NOMO-1 (cell line): ENCODE results near the gene EPS15.

Source experiments
- DNase-seq, 2 experiments: peaks; one replicate each; lab custom pipeline; 2025; ENCODE audit not compliant: unreplicated experiment in 2 of 2; lab: John Stamatoyannopoulos, UW

Gene EPS15

GRCh38 chr1:51324251-51325010 lies 194.6 kb downstream of the EPS15 start:
- DNase-seq = no peak

GRCh38 chr1:51323778-51324177 lies 195.3 kb downstream of the EPS15 start:
- no peak for DNase-seq

- no peak for DNase-seq
Observed at GRCh38 chr1:51322417-51323101, 196.5 kb downstream of the EPS15 start.

- DNase-seq = no peak
Observed at GRCh38 chr1:51321924-51322280, 197.2 kb downstream of the EPS15 start.

DNA sequence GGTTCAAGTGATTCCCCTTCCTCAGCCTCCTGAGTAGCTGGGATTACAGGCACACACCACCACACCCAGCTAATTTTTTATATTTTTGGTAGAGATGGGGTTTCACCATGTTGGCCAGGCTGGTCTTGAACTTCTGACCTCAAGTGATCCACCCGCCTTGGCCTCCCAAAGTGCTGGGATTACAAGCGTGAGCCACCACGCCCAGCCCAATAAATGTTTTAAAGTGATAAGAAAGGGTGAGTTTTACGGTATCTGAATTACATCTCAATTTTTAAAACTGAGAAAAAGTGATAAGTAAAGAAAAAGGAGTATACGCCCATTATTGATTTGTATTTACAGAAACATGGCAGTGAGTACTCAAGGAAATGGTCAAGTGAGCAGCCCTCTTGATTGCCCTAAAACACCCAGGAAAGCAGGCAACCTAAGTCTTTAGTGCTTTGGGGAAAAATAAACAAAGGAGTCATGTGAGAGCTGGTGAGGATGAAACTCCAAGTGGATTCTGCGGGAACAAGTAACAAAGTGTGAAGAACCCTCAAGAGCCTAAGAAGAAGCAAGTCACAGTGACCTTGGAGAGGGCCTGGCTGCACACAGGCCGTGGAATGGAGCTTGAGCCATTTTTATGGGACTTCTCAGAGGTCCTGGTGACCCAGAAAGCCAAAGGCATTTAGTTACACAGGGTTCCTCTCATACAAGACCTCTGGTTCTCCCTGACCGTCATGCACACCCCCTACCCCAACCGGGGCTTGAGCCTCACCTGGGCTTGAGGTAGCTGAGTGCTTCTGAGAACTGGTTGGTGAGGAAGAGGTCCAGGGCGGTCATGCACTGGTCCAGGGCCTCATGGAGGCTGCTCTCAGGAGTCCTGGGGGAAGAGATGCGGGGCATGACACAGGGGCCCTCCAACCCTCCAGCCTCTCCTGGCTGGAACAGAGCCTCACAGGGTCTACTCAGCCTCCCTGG lies 197.8 kb downstream of the EPS15 start:
- DNase-seq = no peak

DNA sequence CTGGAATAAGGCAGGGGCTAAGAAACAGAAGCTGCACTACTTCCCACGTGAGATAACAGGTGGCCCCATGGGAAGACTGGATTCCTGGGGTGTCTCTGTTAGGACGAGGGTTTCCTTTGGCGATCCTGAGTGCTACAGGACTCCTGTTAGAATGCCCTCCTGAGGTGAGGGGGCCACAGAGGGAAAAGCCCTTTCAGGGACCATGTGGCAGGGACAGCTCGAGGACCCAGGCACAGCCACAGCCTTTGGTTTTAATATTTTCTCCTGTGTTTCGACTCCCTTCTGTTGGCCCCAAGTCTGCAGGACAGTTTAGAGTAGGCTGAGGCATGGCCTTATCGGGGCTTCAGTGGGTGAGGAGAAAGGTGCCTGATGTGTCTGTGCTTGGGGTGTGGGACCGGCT lies 201.3 kb downstream of the EPS15 start:
- no peak for DNase-seq

DNA sequence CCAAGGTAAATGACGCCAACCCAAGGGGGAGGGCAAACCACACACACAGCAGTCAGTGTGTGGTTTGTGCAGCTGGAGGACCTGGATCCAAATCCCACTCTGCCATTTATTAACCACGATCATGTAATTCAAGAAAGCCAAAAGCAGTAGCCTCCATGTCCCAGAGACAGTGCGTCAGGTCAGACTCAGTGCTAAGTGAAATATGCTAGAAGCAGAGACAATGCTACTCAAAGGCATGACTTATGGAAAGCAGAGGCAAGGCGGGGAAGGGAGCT lies 202.3 kb downstream of the EPS15 start:
- DNase-seq = no peak

DNA sequence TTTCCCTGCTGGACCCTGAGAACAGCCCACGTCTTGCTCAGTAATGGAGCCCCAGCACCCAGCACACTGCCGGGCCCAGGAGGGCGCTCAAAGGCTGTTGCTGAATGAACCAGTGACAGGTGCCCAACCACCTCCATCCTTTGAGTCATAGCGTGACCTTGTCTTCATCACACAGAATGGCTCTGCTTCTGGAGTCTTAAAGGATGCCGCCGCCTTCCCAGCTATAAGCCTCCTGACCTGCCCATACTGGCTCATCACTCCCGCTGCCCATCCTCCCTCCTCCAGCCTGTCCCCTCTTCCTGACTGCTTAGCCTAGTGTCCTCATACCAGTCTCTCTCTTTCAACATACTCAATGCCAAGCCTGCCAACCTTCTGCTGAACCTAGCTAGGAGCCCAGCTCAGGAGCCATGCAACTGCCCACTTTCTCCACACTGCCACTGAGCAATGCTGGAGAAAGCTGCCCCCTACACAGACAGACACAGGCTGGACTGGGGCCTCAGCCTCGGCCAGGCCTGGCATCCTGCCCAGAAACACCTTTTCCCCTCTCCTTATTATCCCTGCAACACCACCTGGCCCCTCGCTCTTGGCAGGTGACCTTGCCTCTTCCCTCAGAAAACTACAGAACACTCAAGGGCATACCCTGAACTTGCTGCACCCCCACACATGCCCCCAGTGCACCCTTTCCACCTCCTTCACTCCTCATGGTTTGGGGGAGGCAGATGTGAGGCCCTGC lies 202.8 kb downstream of the EPS15 start:
- no peak for DNase-seq

DNA sequence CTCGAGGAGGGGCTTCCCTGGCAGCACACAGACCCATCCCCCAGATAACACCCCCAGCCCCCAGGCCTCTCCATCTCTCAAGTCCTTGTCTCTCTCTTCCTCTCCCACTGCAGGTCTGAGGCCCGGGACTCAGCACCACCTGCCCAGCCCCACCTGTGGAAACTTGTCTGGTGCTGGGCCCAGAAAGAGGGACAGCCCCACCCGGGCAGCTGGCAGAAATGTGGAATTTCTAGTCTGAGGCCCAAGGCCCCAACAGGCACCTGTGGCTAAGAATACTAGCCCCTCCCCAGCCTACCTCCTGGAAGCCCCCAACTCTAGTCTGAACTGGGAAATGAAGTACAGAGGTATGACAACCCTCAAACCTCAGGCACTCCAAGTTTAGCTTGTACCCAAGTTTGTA lies 204.1 kb downstream of the EPS15 start:
- DNase-seq = no peak

DNA sequence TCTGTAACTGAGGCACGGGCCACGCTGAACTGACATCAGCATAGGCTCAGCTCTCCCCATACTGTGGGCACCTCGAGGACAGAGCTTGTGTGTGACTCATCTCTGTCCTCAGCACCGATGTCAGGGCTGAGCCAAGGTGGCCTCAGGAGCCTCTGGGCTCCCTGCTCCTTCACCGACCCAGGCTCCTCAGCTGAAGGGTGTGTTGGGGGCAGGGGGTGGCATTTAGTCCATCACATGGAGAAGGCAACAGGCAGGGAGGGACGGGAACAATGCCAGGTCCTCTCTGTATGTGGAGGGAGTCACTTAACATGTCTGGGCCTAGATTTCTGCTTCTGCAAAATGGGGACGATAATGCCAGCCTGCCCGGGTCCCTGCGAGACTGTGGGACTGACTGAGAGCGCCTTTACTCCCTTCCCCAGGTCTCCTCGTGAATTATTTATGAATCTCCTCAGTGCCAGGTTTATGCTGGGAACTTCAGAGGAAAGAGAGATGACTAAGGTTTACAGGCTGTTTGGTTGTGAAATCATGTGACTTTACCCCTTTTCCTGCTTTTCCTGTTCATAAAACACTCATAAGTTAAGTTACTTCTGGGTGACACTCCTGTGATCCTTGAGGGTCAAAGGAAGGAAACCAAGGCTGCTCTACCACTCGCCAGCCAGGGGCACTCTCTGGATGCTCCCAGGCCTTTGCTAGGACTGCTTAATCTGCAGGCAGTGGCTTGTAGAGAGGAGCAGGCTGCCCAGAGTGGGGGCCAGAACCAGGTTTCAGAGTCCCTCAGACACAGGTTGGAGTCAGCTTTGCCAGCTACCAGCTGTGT lies 204.9 kb downstream of the EPS15 start:
- DNase-seq = no peak

GRCh38 chr1:51313268-51313852 lies 205.7 kb downstream of the EPS15 start:
- no peak for DNase-seq

GRCh38 chr1:51312718-51313117 lies 206.3 kb downstream of the EPS15 start:
- no peak for DNase-seq

DNA sequence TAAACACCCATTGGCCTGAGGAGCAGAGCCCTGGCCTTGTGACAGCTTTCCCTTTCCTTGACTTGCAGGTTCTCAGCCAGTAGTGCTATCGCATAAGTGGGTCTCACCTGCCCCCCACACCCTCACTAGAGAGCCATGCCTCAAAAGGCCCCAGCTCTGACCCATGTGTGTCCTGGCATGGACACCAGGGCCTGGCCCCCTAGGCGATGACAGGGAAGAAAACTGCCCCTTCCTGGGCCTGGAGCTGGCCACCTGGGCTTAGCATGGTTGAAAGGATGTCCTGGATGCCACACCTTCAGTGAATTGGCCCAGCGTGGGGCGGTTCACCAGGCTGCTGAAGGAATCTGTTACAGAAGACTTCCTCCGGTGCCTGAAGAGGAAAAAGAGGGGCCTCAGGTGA lies 207.2 kb downstream of the EPS15 start:
- DNase-seq = no peak

GRCh38 chr1:51310871-51311613 lies 208.0 kb downstream of the EPS15 start:
- DNase-seq = no peak

- no peak for DNase-seq
Observed at GRCh38 chr1:51309291-51309690, 209.8 kb downstream of the EPS15 start.

DNA sequence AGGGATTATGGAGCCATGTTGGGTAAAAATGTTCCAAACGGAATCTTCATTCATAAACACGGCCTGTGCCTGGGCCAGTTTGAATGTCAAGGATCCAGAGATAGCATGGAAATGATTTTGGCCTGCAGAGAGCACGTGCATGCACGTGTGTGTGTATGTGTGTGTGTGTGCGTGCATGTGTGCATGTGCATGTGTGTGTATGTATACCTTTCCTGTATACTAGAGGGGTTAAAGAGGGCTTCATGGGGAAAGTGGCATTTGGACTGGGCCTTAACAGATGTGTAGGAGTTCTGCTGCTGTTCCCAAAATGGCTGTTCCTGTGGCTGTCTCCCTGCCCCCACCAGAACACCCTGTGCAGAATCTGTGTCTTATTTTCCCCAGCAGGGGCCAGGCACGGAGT lies 210.4 kb downstream of the EPS15 start:
- DNase-seq = no peak

DNA sequence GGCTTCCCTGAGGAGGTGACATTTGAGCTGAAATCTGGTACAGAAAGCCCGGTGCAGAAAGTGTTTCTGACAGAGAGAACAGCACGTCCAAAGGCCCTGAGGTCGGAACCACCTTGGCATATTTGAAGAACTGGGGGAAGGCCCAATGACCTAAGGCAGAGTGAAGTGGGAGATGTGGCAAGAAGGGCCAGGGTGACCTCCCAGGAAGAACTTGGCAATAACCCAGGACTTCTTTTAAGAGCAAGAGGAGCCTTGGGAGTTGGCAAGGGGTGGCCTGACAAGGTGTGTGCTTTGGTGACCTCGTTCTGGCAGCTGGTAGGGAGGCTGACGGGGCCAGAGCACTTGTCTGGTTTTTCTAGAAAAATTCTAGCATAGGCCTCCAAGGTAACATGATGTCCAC lies 212.1 kb downstream of the EPS15 start:
- no peak for DNase-seq

DNA sequence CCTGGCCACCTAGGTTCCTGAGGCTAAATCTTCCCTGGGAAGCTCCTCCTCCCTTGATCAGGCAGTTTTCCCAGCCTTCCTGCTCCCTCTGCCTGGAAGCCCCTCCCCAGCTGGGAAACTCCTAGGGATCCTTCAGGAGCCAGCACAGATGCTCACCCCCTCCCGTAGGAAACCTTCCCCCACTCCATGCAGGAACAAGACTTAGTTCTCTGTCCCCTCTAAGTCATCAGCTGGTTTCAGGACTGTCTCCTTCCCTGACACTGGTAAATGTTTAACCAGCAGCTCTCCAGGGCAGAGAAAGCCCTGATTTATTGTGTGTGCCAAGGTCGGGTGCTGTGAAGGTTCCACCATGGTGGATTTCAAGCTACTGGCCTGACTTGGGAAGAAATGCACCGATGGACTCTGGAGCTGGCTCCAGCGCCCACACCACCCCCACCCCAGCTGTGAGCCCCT lies 213.7 kb downstream of the EPS15 start:
- no peak for DNase-seq

GRCh38 chr1:51304360-51304759 lies 214.7 kb downstream of the EPS15 start:
- no peak for DNase-seq
